ENCODE results near the gene MYH6.

DNA sequence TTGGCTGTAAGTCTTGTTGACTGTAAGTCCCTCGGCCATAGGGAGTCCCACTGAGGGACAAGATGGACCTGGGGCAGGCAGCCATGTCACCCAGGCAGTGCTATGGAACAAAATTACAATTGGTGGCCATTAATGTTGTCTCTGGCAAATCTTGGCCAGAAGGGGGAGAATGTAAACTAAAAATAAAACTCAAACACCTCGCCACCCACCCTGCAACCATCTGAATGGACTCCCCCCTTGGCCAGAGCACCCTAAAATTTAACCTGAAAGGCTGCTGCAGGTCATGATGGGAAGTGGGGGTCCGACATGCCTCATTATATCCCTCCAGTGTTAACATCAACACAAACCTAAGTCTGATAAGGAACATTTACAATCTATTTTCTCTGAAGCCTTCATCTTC lies 63.6 kb downstream of the MYH6 start:
- TF ChIP-seq ZNF777 (CRISPR knock-in tag; IDR thresholded peaks at IDR 0.05) (no peak), KAT2B (IDR thresholded peaks at IDR 0.05; ENCODE audit: borderline replicate concordance, low read depth, low read length) (no peak), ELF1 (CRISPR knock-in tag; IDR thresholded peaks at IDR 0.05) (no peak), BHLHE40 (IDR thresholded peaks at IDR 0.05; ENCODE audit: low read length) (no peak), POLR2AphosphoS5 (IDR thresholded peaks at IDR 0.05; ENCODE audit: low read depth, low read length) (no peak), HOXA7 (CRISPR knock-in tag; IDR thresholded peaks at IDR 0.05) (no peak), AGO1 (IDR thresholded peaks at IDR 0.05; ENCODE audit: low read depth, low read length, poor library complexity, severe bottlenecking) (no peak), ZNF121 (CRISPR knock-in tag; IDR thresholded peaks at IDR 0.05) (no peak)
- TF ChIP-seq, protein P1, sequence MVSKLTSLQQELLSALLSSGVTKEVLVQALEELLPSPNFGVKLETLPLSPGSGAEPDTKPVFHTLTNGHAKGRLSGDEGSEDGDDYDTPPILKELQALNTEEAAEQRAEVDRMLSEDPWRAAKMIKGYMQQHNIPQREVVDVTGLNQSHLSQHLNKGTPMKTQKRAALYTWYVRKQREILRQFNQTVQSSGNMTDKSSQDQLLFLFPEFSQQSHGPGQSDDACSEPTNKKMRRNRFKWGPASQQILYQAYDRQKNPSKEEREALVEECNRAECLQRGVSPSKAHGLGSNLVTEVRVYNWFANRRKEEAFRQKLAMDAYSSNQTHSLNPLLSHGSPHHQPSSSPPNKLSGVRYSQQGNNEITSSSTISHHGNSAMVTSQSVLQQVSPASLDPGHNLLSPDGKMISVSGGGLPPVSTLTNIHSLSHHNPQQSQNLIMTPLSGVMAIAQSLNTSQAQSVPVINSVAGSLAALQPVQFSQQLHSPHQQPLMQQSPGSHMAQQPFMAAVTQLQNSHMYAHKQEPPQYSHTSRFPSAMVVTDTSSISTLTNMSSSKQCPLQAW (CRISPR knock-in tag; IDR thresholded peaks at IDR 0.05), result no peak
- TF ChIP-seq, protein P2, sequence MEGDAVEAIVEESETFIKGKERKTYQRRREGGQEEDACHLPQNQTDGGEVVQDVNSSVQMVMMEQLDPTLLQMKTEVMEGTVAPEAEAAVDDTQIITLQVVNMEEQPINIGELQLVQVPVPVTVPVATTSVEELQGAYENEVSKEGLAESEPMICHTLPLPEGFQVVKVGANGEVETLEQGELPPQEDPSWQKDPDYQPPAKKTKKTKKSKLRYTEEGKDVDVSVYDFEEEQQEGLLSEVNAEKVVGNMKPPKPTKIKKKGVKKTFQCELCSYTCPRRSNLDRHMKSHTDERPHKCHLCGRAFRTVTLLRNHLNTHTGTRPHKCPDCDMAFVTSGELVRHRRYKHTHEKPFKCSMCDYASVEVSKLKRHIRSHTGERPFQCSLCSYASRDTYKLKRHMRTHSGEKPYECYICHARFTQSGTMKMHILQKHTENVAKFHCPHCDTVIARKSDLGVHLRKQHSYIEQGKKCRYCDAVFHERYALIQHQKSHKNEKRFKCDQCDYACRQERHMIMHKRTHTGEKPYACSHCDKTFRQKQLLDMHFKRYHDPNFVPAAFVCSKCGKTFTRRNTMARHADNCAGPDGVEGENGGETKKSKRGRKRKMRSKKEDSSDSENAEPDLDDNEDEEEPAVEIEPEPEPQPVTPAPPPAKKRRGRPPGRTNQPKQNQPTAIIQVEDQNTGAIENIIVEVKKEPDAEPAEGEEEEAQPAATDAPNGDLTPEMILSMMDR (CRISPR knock-in tag; IDR thresholded peaks at IDR 0.05), result peak; percentile 24; the same call in 1 of the 2 replicates
- TF ChIP-seq, protein P3, sequence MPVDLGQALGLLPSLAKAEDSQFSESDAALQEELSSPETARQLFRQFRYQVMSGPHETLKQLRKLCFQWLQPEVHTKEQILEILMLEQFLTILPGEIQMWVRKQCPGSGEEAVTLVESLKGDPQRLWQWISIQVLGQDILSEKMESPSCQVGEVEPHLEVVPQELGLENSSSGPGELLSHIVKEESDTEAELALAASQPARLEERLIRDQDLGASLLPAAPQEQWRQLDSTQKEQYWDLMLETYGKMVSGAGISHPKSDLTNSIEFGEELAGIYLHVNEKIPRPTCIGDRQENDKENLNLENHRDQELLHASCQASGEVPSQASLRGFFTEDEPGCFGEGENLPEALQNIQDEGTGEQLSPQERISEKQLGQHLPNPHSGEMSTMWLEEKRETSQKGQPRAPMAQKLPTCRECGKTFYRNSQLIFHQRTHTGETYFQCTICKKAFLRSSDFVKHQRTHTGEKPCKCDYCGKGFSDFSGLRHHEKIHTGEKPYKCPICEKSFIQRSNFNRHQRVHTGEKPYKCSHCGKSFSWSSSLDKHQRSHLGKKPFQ (CRISPR knock-in tag; IDR thresholded peaks at IDR 0.05; ENCODE audit: insufficient replicate concordance), result no peak
